ENCODE measurements around the gene HOXD3. TPM values are rescaled to one million over a fixed set of nuclear protein-coding genes. Genes with fewer than 3 reads are reported as not detected.
A peak's percentile ranks its signal among the peaks of the same experiment; 100 is the strongest.

Gene HOXD3
- total RNA-seq, 1 donor from 2014 or later = not detected

DNA sequence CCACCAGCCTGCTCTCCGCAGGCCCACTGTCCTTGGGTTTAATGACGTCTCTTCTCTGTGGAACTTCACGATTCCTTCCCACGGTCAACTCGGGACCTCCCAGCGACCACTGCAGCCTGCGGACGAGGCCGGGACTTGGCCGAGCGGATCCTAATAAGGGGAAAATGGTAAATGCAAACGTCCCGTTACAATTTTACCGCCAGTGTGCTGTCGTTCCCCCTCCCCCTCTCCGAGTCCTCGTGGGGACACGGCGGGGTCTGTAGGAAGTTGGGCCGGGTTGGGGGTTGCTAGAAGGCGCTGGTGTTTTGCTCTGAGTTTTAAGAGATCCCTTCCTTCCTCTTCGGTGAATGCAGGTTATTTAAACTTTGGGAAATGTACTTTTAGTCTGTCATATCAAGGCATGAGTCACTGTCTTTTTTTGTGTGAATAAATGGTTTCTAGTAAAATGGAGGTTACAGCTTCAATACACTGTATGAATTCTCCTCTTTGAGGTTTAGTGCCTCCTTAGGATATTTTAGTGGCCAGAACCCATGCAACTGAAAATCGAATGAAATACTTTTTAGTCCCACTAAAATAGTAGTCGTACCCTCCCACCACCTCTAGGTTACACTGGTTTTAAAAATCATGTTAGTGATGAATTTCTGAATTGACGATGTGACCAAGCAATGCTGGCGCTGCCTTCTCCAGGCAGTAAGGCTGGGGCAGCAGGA lies 47.8 kb upstream of the HOXD3 start:
- Histone ChIP-seq H4K20me1 (ENCODE audit: insufficient read depth, low read length) (peaks cover 4% of the 10 kb centered on the region), H3K79me2 (ENCODE audit: insufficient read depth, low read length) (no peaks in the 10 kb centered on the region), H3K27me3 (ENCODE audit: insufficient read depth, low read length) (peaks cover 87% of the 10 kb centered on the region), H3K4me1 (ENCODE audit: insufficient read depth, low read length) (no peaks in the 10 kb centered on the region), H3K27ac (ENCODE audit: low read depth, low read length) (no peak overlapping the region), H3K9me3 (ENCODE audit: insufficient read depth, low read depth, low read length) (peaks cover 4% of the 10 kb centered on the region), H3K4me2 (ENCODE audit: low read length) (no peak overlapping the region), H3K9ac (ENCODE audit: low read length) (no peak overlapping the region), H3K4me3 (ENCODE audit: insufficient read depth, low read depth, low read length) (no peak overlapping the region), H3K36me3 (ENCODE audit: insufficient read depth, low read length) (no peaks in the 10 kb centered on the region), H2AFZ (ENCODE audit: low read depth, low read length) (no peak overlapping the region)
- H3K27me3 Mint-ChIP-seq (ENCODE audit: low read depth, unreplicated experiment) = peaks cover 80% of the 10 kb centered on the region
- H3K36me3 Mint-ChIP-seq (ENCODE audit: low read depth, unreplicated experiment) = no peaks in the 10 kb centered on the region
- FAIRE-seq = no peak
- H3K27ac Mint-ChIP-seq (ENCODE audit: unreplicated experiment) = peak overlapping the region; percentile 48
- TF ChIP-seq, protein P1, sequence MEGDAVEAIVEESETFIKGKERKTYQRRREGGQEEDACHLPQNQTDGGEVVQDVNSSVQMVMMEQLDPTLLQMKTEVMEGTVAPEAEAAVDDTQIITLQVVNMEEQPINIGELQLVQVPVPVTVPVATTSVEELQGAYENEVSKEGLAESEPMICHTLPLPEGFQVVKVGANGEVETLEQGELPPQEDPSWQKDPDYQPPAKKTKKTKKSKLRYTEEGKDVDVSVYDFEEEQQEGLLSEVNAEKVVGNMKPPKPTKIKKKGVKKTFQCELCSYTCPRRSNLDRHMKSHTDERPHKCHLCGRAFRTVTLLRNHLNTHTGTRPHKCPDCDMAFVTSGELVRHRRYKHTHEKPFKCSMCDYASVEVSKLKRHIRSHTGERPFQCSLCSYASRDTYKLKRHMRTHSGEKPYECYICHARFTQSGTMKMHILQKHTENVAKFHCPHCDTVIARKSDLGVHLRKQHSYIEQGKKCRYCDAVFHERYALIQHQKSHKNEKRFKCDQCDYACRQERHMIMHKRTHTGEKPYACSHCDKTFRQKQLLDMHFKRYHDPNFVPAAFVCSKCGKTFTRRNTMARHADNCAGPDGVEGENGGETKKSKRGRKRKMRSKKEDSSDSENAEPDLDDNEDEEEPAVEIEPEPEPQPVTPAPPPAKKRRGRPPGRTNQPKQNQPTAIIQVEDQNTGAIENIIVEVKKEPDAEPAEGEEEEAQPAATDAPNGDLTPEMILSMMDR (IDR thresholded peaks at IDR 0.05; ENCODE audit: insufficient read depth, low read depth, low read length) = no peak
- TF ChIP-seq EZH2 (IDR thresholded peaks at IDR 0.05; ENCODE audit: insufficient read depth, low read length) = peak; percentile 42
- peaks cover 16% of the 10 kb centered on the region for H3K9me3 Mint-ChIP-seq (ENCODE audit: unreplicated experiment)
- no peak overlapping the region for H3K4me3 Mint-ChIP-seq (ENCODE audit: unreplicated experiment)
- no peak for DNase-seq (ENCODE audit: low read depth)
- peaks cover 2% of the 10 kb centered on the region for H3K4me1 Mint-ChIP-seq (ENCODE audit: low read depth, unreplicated experiment)

GRCh38 chr2:176109946-176110345 lies 47.2 kb upstream of the HOXD3 start:
- no peak overlapping the region for H3K27ac Mint-ChIP-seq (ENCODE audit: unreplicated experiment)
- no peaks in the 10 kb centered on the region for H3K36me3 Mint-ChIP-seq (ENCODE audit: low read depth, unreplicated experiment)
- no peaks in the 10 kb centered on the region for H3K4me1 ChIP-seq (ENCODE audit: insufficient read depth, low read length)
- peaks cover 80% of the 10 kb centered on the region for H3K27me3 Mint-ChIP-seq (ENCODE audit: low read depth, unreplicated experiment)
- peaks cover 16% of the 10 kb centered on the region for H3K9me3 Mint-ChIP-seq (ENCODE audit: unreplicated experiment)
- no peak overlapping the region for H2AFZ ChIP-seq (ENCODE audit: low read depth, low read length)
- FAIRE-seq (no peak), DNase-seq (ENCODE audit: low read depth) (no peak)
- H3K9ac ChIP-seq (ENCODE audit: low read length) = no peak overlapping the region
- H3K27me3 ChIP-seq (ENCODE audit: insufficient read depth, low read length) = peaks cover 87% of the 10 kb centered on the region
- peaks cover 4% of the 10 kb centered on the region for H4K20me1 ChIP-seq (ENCODE audit: insufficient read depth, low read length)
- H3K9me3 ChIP-seq (ENCODE audit: insufficient read depth, low read depth, low read length) = peaks cover 4% of the 10 kb centered on the region
- no peak overlapping the region for H3K4me3 ChIP-seq (ENCODE audit: insufficient read depth, low read depth, low read length)
- H3K4me2 ChIP-seq (ENCODE audit: low read length) = no peak overlapping the region
- H3K36me3 ChIP-seq (ENCODE audit: insufficient read depth, low read length) = no peaks in the 10 kb centered on the region
- TF ChIP-seq EZH2 (IDR thresholded peaks at IDR 0.05; ENCODE audit: insufficient read depth, low read length) = no peak
- TF ChIP-seq, protein P1 (IDR thresholded peaks at IDR 0.05; ENCODE audit: insufficient read depth, low read depth, low read length) = no peak
- no peak overlapping the region for H3K4me3 Mint-ChIP-seq (ENCODE audit: unreplicated experiment)
- H3K4me1 Mint-ChIP-seq (ENCODE audit: low read depth, unreplicated experiment) = peaks cover 2% of the 10 kb centered on the region
- no peak overlapping the region for H3K27ac ChIP-seq (ENCODE audit: low read depth, low read length)
- no peaks in the 10 kb centered on the region for H3K79me2 ChIP-seq (ENCODE audit: insufficient read depth, low read length)

Data from astrocyte (in vitro differentiated cells and primary cell).